ENCODE results near the gene TAF4B.

TAF4B gene

DNA sequence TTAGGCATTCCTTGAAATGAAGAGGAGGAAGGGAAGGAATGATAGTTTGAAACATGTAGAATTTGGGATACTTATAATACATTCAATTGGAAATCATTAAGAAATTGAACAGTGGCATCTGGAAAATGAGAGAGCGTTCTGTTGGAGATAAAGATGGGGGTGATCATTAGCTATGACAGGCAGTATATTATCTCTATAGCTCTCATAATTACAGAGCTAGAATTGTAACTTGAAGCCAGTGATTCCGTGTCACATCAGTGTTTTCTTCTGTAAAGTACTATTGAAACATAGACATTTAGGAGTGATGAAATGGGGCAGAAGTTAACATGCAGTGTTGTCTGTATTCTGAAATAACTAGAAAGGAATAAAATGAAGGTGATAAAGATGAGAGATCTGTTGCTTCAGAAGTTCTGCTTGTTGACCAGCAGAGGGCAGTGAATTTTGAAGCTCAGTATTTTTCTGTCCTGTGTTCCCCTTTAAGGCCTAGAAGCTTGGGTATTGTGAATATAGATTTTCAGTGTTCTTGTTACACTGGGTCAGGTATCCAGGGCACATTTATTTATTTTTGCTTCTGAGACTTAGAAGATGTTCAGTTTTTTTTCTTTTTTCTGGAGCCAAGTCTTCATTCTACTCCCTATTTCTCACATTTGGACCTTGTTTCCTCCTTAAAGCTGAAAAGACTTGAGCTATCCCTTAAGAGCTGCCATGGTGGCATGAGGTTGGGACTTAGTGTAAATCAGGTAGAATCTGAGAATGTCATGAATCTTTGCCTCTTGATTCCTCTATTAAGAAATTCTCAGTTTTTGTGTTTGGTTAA is 157.4 kb downstream of the TAF4B start:
- peak in 1 of 2 experiments; percentile 57 for DNase-seq

DNA sequence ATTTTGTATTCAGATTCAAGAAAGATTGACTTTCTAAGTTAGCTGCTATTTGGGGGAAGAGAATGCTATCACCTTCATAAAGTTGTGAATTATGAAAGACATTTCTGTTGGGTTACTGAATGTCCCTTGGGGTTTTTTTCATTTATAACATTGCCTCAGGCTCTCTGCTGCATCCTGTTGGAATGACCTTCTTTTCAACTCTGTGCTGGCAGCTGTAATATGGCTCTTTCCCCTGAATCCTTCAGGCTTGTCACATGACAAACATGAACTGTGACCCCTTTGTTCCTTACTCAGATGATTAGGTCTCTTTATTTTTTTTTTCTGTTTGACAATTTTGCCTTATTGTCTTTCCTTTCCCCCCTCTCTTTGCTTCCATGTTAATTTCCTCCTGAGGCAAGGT is 159.8 kb downstream of the TAF4B start:
- DNase-seq: peak in 1 of 2 experiments; percentile 27

DNA sequence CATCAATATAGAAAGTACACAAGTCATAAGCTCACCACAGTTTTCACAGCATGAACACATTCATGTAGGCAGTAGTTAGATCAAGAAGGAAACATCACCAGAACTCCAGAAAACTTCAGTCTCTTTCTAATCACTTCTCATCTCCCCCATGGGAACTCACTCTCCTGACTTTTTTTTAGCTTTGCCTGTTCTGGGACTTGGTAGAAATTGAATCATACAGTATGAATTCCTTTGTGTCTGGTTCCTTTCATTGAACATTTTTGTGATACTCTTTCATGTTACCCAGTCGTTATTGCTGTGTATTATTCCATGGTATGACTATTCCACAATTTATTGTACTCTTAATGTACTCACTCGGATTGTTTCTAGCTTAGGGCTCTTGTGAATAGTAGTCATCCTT is 160.2 kb downstream of the TAF4B start:
- no peak for DNase-seq

GRCh38 chr18:26394047-26394654 is 167.9 kb downstream of the TAF4B start:
- DNase-seq: no peak

GRCh38 chr18:26397019-26397418 is 170.8 kb downstream of the TAF4B start:
- DNase-seq: no peak

GRCh38 chr18:26403491-26403890 is 177.2 kb downstream of the TAF4B start:
- no peak for DNase-seq

- peak; percentile 58 to 82 for DNase-seq
Observed at GRCh38 chr18:26405190-26405801, 179.1 kb downstream of the TAF4B start.

DNA sequence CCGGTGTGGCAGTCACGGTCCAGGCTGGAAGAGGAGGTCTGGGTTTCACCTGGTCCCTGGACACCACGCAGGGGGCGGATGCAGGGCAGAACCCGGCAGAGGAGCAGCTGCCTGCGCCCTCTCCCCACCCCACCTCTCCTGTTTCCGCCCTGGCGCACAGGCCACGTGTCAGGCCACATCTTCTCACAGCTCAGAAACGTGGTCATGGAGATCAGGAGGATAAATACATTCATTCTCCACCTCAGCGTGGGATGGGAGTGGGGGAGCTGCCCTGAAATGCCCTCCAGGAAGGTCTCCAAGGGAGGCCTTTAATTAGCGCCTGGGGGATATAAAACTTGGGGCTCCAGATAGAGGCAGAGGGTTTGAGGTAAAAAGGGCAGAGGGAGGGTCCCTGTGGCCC is 180.1 kb downstream of the TAF4B start:
- peak; percentile 73 to 83 for DNase-seq

- peak; percentile 88 to 93 for DNase-seq
Observed at GRCh38 chr18:26406854-26407517, 180.7 kb downstream of the TAF4B start.

- peak in 1 of 2 experiments; percentile 54 for DNase-seq
Observed at GRCh38 chr18:26407736-26408601, 181.7 kb downstream of the TAF4B start.

GRCh38 chr18:26409091-26409490 is 182.8 kb downstream of the TAF4B start:
- peak in 1 of 2 experiments; percentile 29 for DNase-seq

GRCh38 chr18:26414901-26415440 is 188.7 kb downstream of the TAF4B start:
- DNase-seq: peak; percentile 59 to 62

- DNase-seq: no peak
Observed at GRCh38 chr18:26415631-26416030, 189.4 kb downstream of the TAF4B start.

GRCh38 chr18:26416652-26417150 is 190.5 kb downstream of the TAF4B start:
- DNase-seq: no peak

DNA sequence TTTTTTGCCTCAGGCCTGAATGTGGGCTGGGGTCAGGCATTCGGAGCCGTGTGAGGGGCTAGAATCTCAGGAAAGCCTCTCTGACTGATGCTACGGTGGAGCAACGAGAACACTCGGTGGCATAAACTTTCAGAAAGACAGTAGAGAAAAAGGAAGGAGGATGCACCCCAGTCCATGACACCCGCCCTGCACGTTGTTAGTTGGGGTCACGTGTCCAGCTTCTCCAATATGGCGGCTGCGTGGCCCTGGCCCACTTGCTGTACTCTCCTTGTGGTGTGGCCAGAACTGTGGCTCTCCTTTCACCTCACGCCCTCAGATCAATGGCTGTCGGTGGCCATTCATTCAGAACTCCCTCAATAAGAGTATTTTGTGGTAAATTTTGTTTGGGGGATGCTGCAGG is 190.9 kb downstream of the TAF4B start:
- no peak for DNase-seq

DNA sequence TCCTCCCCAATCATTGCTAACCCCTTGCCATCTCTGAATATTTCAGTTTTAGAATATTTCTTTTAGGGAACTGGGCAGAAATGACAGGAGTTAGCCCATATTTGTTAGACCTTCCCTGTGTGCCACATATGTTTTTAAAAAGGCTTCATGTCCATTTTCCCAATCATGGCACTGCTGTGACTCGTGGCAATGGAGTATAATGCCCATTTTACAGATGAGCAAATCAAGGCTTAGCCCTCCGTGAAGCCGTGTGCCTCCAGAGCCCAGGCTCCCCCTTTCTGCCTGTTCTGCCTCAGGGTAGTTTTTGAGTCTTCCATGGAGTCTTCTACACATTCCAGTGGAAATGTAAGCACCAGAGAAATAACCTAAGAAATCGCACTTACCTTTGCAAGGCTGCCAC is 192.0 kb downstream of the TAF4B start:
- DNase-seq: no peak

DNA sequence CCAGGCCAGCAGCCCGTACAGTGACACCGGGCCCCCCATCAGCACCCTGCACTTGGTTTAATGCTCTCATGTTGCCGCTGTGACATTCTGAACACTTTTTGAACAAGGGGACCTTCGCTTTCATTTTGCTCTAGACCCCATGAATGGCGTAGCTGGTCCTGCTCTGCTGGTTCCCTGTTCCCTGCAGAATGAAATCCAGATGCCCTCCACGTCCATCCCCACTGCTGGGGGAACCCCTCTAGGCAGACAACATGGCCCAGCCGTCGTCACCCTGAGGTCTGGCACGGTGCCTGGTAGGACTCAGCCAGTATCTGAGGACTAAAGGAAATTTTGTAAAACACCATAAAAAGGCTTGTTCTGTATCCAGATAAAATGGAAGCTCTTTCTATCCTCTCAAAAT is 193.5 kb downstream of the TAF4B start:
- DNase-seq: no peak

DNA sequence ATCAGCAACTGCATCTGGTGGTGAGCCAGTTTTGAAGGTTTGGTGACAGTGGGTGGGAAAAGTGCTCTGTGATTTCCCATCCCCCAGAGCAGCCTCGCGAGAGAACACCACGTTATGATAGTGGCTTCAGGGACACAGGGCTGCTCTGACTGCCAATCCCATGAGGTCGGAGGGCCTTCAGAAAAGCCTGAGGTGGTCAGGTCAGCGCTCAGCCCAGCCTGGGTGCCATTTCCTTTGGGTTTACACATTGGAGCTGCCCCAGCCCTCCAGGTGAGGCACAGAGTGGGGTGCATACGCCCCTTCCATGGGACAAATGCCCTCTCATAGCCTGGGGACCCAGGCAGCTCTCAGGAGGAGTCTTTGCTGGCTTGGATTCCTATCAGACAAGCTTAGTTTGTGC is 195.3 kb downstream of the TAF4B start:
- DNase-seq: no peak

- no peak for DNase-seq
Observed at GRCh38 chr18:26421931-26422330, 195.7 kb downstream of the TAF4B start.

DNA sequence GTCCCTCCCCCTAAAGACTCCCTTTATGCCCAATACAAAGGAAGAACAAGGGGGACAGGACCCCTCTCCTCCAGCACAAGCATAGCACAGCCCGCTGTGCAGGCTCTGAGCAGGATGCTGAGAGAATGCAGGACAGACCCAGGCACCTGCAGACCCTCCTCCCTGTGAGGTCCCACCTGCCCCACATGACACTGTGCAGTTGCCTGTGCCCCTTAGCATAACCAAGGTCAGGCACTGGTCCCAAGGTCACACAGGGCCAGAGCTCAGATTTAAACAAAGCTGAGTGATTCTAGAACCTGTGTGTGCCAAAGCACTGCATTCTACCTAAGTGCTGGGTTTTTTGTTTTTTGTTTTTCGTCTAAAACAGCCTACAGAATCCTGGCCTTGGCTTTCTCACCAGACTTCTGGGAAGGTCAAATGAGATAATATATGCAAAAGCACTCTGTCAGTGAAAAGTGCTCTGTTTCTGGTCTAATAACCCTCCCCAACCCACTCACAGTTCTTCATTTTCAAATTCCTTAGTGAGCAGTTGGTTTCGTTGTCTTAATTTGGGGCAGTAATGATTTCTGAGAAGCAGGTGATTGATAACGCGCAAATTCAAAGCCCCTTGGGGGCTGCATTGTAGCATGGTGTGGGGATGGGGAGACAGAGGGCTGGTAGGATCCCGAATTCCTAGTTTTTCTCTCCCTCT is 196.4 kb downstream of the TAF4B start:
- no peak for DNase-seq

GRCh38 chr18:26424428-26425147 is 198.3 kb downstream of the TAF4B start:
- DNase-seq: no peak

Measured in NCI-H526 (cell line).